Esophagus mucosa (tissue), 1 donor: Measurements from ENCODE around the gene HS6ST3. TPM values are rescaled to one million over a fixed set of nuclear protein-coding genes. Genes with fewer than 3 reads are reported as not detected.
"Not testable (repeated sequence)": the region's sequence is repeated elsewhere in the genome, so short reads cannot be mapped to it uniquely, and the experiment has no call there.

ENCODE experiments used
- ATAC-seq: fragments of 200-7000 bp; cut with Tn5 transposase; one replicate; pipeline ENCODE4 v1.9.1; 2020
- total RNA-seq: library from RNA; stranded (reverse); gene quantifications from one replicate; pipeline ENCODE4 v1.2.4, GENCODE V29; 2023
- donor health status: DM: yes; HTN: yes; CAD: no.

Gene HS6ST3
- total RNA-seq, 1 donor from 2014 or later, result not detected

- no peak for ATAC-seq
Measured at GRCh38 chr13:96093296-96094006, 3.5 kb downstream of the HS6ST3 start.

- ATAC-seq, result no peak
Measured at GRCh38 chr13:96100457-96101220, 10.7 kb downstream of the HS6ST3 start.

GRCh38 chr13:96104516-96104915 lies 14.6 kb downstream of the HS6ST3 start:
- peak; percentile 11 for ATAC-seq

- ATAC-seq, result not testable (repeated sequence)
Measured at GRCh38 chr13:96108072-96108471, 18.2 kb downstream of the HS6ST3 start.

GRCh38 chr13:96109125-96109524 lies 19.2 kb downstream of the HS6ST3 start:
- no peak for ATAC-seq

GRCh38 chr13:96112936-96113335 lies 23.0 kb downstream of the HS6ST3 start:
- no peak for ATAC-seq

- not testable (repeated sequence) for ATAC-seq
Measured at GRCh38 chr13:96115368-96115767, 25.5 kb downstream of the HS6ST3 start.

GRCh38 chr13:96119921-96120320 lies 30.0 kb downstream of the HS6ST3 start:
- ATAC-seq, result no peak

GRCh38 chr13:96130818-96131340 lies 41.0 kb downstream of the HS6ST3 start:
- no peak for ATAC-seq

- ATAC-seq, result no peak
Measured at GRCh38 chr13:96141032-96141431, 51.1 kb downstream of the HS6ST3 start.

GRCh38 chr13:96159725-96160124 lies 69.8 kb downstream of the HS6ST3 start:
- ATAC-seq, result no peak

GRCh38 chr13:96161141-96161540 lies 71.2 kb downstream of the HS6ST3 start:
- no peak for ATAC-seq

- ATAC-seq, result no peak
Measured at GRCh38 chr13:96165840-96166239, 75.9 kb downstream of the HS6ST3 start.

GRCh38 chr13:96172066-96172465 lies 82.2 kb downstream of the HS6ST3 start:
- no peak for ATAC-seq

- no peak for ATAC-seq
Measured at GRCh38 chr13:96178759-96179158, 88.9 kb downstream of the HS6ST3 start.

- no peak for ATAC-seq
Measured at GRCh38 chr13:96179309-96179708, 89.4 kb downstream of the HS6ST3 start.

GRCh38 chr13:96181911-96182310 lies 92.0 kb downstream of the HS6ST3 start:
- no peak for ATAC-seq

- no peak for ATAC-seq
Measured at GRCh38 chr13:96185818-96186217, 95.9 kb downstream of the HS6ST3 start.

- no peak for ATAC-seq
Measured at GRCh38 chr13:96191367-96191766, 101.5 kb downstream of the HS6ST3 start.

GRCh38 chr13:96193728-96194310 lies 103.9 kb downstream of the HS6ST3 start:
- no peak for ATAC-seq

GRCh38 chr13:96198038-96198437 lies 108.1 kb downstream of the HS6ST3 start:
- ATAC-seq, result no peak

GRCh38 chr13:96199315-96199714 lies 109.4 kb downstream of the HS6ST3 start:
- no peak for ATAC-seq

GRCh38 chr13:96200810-96201209 lies 110.9 kb downstream of the HS6ST3 start:
- ATAC-seq, result no peak
